Kidney (tissue), 14 donors: Measurements from ENCODE around the gene MYO9A. TPM values are rescaled to one million over a fixed set of nuclear protein-coding genes. Genes with fewer than 3 reads are reported as not detected.

ENCODE experiments used
- DNase-seq, 5 donors: peaks; one replicate each; pipeline ENCODE4 v3.0.0-alpha.2; 2013 to 2020
- FAIRE-seq: peaks from 2 replicates; lab custom pipeline; 2012; peaks lifted over from hg19 to GRCh38; lab: Jason Lieb, UNC
- H3K27ac ChIP-seq, 2 donors: one replicate each; pipeline ENCODE4 v1.7.0; 2013; ENCODE audit warnings: low read depth in 2 of 2, low read length in 2 of 2, inconsistent platforms in 1 of 2
- H3K27me3 ChIP-seq: one replicate; pipeline ENCODE4 v1.7.1; 2013; ENCODE audit warnings: low read length, inconsistent platforms; ENCODE audit not compliant: control insufficient read depth, insufficient read depth
- H3K36me3 ChIP-seq, 3 donors: one replicate each; pipeline versions ENCODE4 v1.7.0 to v1.7.1; 2013; ENCODE audit warnings: low read length in 3 of 3, control low read depth in 1 of 3, inconsistent platforms in 1 of 3; ENCODE audit not compliant: insufficient read depth in 3 of 3, control insufficient read depth in 2 of 3
- H3K4me1 ChIP-seq, 3 donors: one replicate each; pipeline versions ENCODE4 v1.7.0 to v1.7.1; 2013; ENCODE audit warnings: low read length in 3 of 3, inconsistent platforms in 1 of 3, low read depth in 1 of 3; ENCODE audit not compliant: control insufficient read depth in 2 of 3, insufficient read depth in 2 of 3
- H3K4me3 ChIP-seq, 3 donors: one replicate each; pipeline versions ENCODE4 v1.7.0 to v1.8.1; 2013; ENCODE audit warnings: low read length in 3 of 3, control low read depth in 1 of 3, inconsistent platforms in 1 of 3
- H3K9ac ChIP-seq, 3 donors: one replicate each; pipeline versions ENCODE4 v1.7.0 to v1.7.1; 2013; ENCODE audit warnings: low read length in 3 of 3, control low read depth in 1 of 3, inconsistent platforms in 1 of 3
- H3K9me3 ChIP-seq, 3 donors: one replicate each; pipeline versions ENCODE4 v1.7.0 to v1.7.1; 2013; ENCODE audit warnings: low read length in 3 of 3, control low read depth in 1 of 3, inconsistent platforms in 1 of 3; ENCODE audit not compliant: control insufficient read depth in 2 of 3, insufficient read depth in 1 of 3
- CTCF ChIP-seq: IDR thresholded peaks from 3 replicates; pipeline ENCODE4 v1.5.1; 2012; ENCODE audit warnings: mild to moderate bottlenecking, moderate library complexity, borderline replicate concordance; ENCODE audit not compliant: insufficient read depth; ENCODE audit errors: extremely low read depth
- intact Hi-C: fragments of 100-400 bp; cut with DNase I; formaldehyde crosslinking; loops from one replicate; pipeline ENCODE4 v1.11.1; 2022
- polyA plus RNA-seq: library from polyadenylated mRNA; stranded (reverse); fragments of 350-450 nt; fragmentation: Illumina TruSeq; extraction: RNeasy Lipid Tissue Mini Kit (QIAGEN cat#74804); gene quantifications from one replicate; pipeline ENCODE4 v1.2.3, GENCODE V29; 2014; ENCODE audit warnings: low read depth, low replicate concordance; ENCODE audit not compliant: insufficient read depth
- total RNA-seq: library from RNA; stranded (reverse); fragmentation: NEBNext Ultra II Directional; extraction: Animal tissue kit (Norgen Biotek cat#: 25700); gene quantifications from one replicate; pipeline ENCODE4 v1.2.1, GENCODE V29; 2021
- donor health status: control.
- donor health status: control.
- donor health status: control.
- donor health status: control.
- donor health status: control.
- donor health status: DM: yes; HTN: yes; CAD: no.
- donor health status: Normal renal cell carcinoma (clear cell type).

Gene MYO9A
- total and polyA plus RNA-seq, 2 donors from 2014 or later, result 5.5 to 132 TPM

- Histone ChIP-seq H3K27ac (no peak overlapping the region), H3K27me3 (no peaks in the 10 kb centered on the region), H3K4me1 (peaks cover 0 to 6% (median 3%) of the 10 kb centered on the region in 3 donors), H3K36me3 (no peaks in the 10 kb centered on the region), H3K4me3 (no peak overlapping the region), H3K9ac (no peak overlapping the region), H3K9me3 (no peaks in the 10 kb centered on the region)
- no peak for TF ChIP-seq CTCF
- intact Hi-C loops, result no loop called here
- FAIRE-seq (no peak), DNase-seq (no peak)
These were observed 340.6 kb downstream of the MYO9A start for GRCh38 chr15:71777216-71777943.

DNA sequence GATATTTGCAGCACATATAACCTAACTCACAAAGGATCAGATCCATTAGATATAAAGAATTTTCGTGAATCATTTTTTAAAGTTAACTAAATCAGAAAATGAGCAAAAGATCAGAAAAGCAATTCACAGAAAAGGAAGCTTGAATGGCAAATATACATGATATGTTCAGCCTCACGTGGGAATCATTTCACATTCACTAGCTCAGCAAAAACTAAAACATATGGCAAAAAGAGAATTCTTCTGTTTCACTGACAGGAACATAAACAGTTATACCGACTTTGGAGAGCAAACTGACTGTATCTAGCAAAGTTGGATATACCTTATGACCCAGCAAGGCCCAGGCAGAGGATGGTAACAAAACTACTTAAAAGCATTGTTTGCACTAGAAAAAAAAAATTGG, 341.6 kb downstream of the MYO9A start:
- Histone ChIP-seq H3K9ac (no peak overlapping the region), H3K27ac (no peak overlapping the region), H3K4me1 (peaks cover 0 to 6% (median 0%) of the 10 kb centered on the region in 3 donors), H3K9me3 (no peaks in the 10 kb centered on the region), H3K36me3 (peaks cover 0 to 4% (median 0%) of the 10 kb centered on the region in 3 donors), H3K4me3 (no peak overlapping the region), H3K27me3 (no peaks in the 10 kb centered on the region)
- FAIRE-seq (no peak), DNase-seq (no peak)
- no peak for TF ChIP-seq CTCF
- intact Hi-C loops, result no loop called here

DNA sequence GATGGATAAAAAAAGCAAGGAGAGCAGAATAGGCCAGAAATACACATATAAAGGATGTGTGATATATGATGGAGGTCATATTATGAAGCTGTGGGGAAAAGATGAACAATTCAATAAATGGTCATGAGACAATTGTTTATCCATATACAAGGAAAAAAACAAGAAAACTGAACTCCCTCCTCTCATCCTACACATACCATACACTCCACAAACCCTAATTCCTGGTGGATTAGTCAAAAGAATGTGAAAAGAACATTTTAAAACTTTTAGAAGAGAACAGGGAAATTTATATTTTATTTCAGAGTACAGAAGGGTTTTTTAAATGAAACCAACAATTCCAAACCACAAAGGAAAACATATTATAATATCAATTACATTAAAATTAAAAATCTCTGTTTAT, 342.1 kb downstream of the MYO9A start:
- Histone ChIP-seq H3K9me3 (no peaks in the 10 kb centered on the region), H3K27ac (no peak overlapping the region), H3K27me3 (no peaks in the 10 kb centered on the region), H3K4me1 (peaks cover 0 to 5% (median 0%) of the 10 kb centered on the region in 3 donors), H3K9ac (no peak overlapping the region), H3K36me3 (peaks cover 0 to 7% (median 0%) of the 10 kb centered on the region in 3 donors), H3K4me3 (no peak overlapping the region)
- FAIRE-seq, result no peak
- TF ChIP-seq CTCF, result no peak
- no peak for DNase-seq
- intact Hi-C loops, result no loop called here
